Lower leg skin (tissue), 4 donors: ENCODE measurements around the gene EDNRA. TPM values are rescaled to one million over a fixed set of nuclear protein-coding genes. Genes with fewer than 3 reads are reported as not detected.

ENCODE experiments used
- DNase-seq, 2 donors: peaks; one replicate each; pipeline ENCODE4 v3.0.0-alpha.2; 2019; ENCODE audit warnings: low spot score in 2 of 2
- H3K4me3 ChIP-seq: fragments of 200-600 bp; sonication (generic); 2 replicates; pipeline ENCODE4 v1.5.1; 2017; ENCODE audit warnings: mild to moderate bottlenecking, low read depth; ENCODE audit not compliant: poor library complexity, severe bottlenecking
- POLR2A ChIP-seq, 2 donors: fragments of 450-650 bp; IDR thresholded peaks; one replicate each; pipeline ENCODE4 v1.6.1; 2016 to 2017; ENCODE audit warnings: antibody characterized with exemption in 2 of 2, mild to moderate bottlenecking in 1 of 2, moderate library complexity in 1 of 2
- WGBS, 2 donors: methylation state at CpG; one replicate each; pipeline ENCODE4 v1.1.5; 2018; 5-methylcytosine and 5-hydroxymethylcytosine counted together
- intact Hi-C: fragments of 100-400 bp; cut with DNase I; formaldehyde crosslinking; loops from one replicate; pipeline ENCODE4 v1.15.0; 2023; ENCODE audit warnings: low total_unique reads
- total RNA-seq, 4 donors: library from RNA; depleted of rRNA; stranded (reverse); fragments of >200 nt; gene quantifications; one replicate each; pipeline ENCODE4 v1.1.0, GENCODE V29; 2016
- TF ChIP-seq, protein P1 (sequence below), 3 donors: fragments of 450-650 bp; IDR thresholded peaks; one replicate each; pipeline ENCODE4 v1.5.1; 2016; ENCODE audit warnings: antibody characterized with exemption in 3 of 3, mild to moderate bottlenecking in 3 of 3, moderate library complexity in 2 of 3

Gene EDNRA
- total RNA-seq, 4 donors from 2014 or later, result 2.1 to 10.3 (median 6.0) TPM

DNA sequence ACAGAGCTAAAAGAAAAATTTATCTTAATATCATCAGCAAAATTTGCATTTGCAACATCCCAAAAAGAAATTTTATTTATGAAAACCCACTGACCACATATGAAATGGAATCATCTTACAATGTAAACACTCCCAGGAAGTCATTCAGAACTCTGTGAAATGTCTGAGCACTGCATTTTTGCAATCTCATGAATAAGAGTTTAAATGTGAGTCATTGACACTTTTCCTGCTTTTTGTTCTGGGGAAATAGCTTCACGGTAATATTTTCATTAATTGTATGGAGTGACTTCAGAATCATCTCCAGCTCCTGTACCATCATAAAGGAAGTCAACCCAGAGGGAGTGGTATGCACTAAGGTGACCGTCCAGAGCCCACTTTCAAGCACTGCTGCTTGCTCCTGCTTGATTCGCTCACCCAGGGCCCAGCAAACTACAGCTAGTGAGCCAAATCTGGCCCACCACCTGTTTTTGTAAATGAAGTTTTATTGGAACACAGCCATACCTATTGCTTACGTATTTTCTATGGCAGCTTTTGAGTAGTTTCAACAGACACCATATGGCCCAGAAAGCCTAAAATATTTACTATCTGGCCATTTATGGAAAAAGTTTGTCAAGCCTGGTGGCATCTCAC is 17.2 kb downstream of the EDNRA start:
- no peak for DNase-seq
- H3K4me3 ChIP-seq, result no peak overlapping the region
- 73 to 74% methylated on average over 4 of the region's 4 CpGs for WGBS, 2 donors
- TF ChIP-seq POLR2A (IDR thresholded peaks at IDR 0.05), result no peak
- TF ChIP-seq, protein P1, sequence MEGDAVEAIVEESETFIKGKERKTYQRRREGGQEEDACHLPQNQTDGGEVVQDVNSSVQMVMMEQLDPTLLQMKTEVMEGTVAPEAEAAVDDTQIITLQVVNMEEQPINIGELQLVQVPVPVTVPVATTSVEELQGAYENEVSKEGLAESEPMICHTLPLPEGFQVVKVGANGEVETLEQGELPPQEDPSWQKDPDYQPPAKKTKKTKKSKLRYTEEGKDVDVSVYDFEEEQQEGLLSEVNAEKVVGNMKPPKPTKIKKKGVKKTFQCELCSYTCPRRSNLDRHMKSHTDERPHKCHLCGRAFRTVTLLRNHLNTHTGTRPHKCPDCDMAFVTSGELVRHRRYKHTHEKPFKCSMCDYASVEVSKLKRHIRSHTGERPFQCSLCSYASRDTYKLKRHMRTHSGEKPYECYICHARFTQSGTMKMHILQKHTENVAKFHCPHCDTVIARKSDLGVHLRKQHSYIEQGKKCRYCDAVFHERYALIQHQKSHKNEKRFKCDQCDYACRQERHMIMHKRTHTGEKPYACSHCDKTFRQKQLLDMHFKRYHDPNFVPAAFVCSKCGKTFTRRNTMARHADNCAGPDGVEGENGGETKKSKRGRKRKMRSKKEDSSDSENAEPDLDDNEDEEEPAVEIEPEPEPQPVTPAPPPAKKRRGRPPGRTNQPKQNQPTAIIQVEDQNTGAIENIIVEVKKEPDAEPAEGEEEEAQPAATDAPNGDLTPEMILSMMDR (IDR thresholded peaks at IDR 0.05), result no peak
- intact Hi-C loops, result no loop called here

DNA sequence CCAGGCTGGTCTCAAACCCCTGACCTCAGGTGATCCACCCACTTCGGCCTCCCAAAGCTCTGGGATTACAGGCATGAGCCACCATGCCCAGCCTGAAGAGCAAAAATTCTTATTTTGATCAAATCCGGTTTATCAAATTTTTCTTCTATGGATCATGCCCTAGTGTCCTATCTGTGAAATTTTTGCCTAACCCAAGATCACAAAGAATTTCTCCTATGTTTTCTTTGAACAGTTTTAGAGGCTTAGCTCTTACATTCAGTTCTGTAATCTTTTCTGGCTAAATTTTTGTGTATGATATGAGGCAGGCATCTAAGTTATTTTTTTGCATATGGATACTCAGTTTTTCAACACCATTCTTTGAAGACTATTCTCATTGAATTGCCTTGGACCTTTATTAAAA is 27.4 kb downstream of the EDNRA start:
- WGBS, 2 donors, result 93 to 99% methylated on average over 2 of the region's 2 CpGs
- intact Hi-C loops, result no loop called here

DNA sequence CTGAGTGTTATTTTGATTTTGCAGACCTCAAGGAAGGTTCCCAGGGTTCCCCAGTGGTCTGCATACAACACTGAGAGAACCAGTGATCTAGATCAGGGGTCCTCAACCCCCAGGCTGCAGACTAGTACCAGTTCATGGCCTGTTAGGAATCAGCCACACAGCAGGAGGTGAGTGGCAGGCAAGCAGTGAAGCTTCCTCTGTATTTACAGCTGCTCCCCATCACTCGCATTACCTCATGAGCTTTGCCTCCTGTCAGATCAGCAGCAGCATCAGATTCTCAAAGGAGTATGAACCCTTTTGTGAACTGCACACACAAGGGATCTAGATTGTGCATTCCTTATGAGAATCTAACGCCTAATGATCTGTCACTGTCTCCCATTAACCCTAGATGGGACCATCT is 28.5 kb downstream of the EDNRA start:
- intact Hi-C loops, result no loop called here
- TF ChIP-seq POLR2A (IDR thresholded peaks at IDR 0.05), result no peak
- TF ChIP-seq, protein P1 (IDR thresholded peaks at IDR 0.05), result no peak
- no peak for DNase-seq
- H3K4me3 ChIP-seq, result no peak overlapping the region
- WGBS, 2 donors, result 84 to 86% methylated on average over 2 of the region's 2 CpGs

More for the DNA sequence above, 27.4 kb downstream of the EDNRA start:
- no peak for DNase-seq
- H3K4me3 ChIP-seq, result no peak overlapping the region
- TF ChIP-seq POLR2A (IDR thresholded peaks at IDR 0.05), result no peak
- TF ChIP-seq, protein P1 (IDR thresholded peaks at IDR 0.05), result no peak

DNA sequence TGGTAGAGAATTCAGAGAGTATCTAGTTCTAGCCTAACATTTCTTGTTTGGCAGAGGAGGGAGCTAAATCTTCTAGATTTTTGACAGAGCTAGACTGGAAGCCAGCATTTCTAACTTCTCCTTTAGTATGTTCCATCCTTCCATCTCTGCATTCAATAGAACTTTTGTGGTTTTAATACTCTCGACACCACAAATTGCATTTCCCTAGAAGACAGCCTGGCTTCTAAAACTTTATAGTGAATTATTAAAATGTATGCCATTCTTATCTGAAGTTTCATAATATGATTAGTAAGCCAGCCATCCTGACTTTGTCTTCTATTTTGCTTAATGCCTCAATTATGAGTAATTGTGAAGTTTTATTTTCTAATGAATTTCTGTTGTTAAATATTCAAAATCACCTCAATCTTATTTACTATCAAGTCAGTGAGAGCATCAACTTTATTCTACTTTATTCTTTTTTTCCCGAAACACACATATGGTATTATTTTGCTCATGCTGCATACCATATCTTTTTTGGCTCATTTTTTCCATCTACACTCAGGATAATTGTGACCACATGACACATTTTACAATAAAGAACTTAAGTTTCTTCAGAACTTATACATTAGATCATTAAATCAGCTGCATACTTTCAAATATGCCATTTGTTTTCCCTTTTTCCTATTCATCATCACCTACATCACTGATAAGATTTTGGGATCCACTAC is 30.2 kb downstream of the EDNRA start:
- WGBS, 2 donors, result 75 to 85% methylated on average over 2 of the region's 2 CpGs
- no peak overlapping the region for H3K4me3 ChIP-seq
- intact Hi-C loops, result no loop called here
- no peak for TF ChIP-seq POLR2A (IDR thresholded peaks at IDR 0.05)
- TF ChIP-seq, protein P1 (IDR thresholded peaks at IDR 0.05), result no peak
- DNase-seq, result no peak

DNA sequence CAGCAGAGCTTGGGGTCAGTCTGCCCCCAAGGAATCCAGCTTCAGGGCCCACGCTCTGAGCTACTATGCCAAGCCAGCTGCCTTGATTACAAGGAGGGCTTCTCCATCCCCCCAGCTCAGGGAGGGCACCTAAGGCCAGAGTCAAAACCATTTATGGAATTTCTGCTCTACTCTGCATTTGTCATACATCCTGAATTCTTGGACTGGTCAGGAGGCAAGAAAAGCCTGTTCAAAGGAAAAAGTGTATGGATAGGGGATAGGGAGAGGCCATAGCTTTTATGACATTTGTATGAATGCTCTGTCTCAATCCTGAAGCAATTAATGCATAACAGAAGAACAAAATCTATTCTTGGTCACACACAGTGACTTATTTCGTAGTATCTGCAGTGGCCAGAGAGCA is 32.2 kb downstream of the EDNRA start:
- intact Hi-C loops, result no loop called here
- no peak for TF ChIP-seq POLR2A (IDR thresholded peaks at IDR 0.05)
- TF ChIP-seq, protein P1 (IDR thresholded peaks at IDR 0.05), result no peak
- no peak for DNase-seq
- WGBS, 2 donors, result 62 to 84% methylated on average over 2 of the region's 2 CpGs
- H3K4me3 ChIP-seq, result no peak overlapping the region
